Adipocyte (in vitro differentiated cells): ENCODE results near the gene AUTS2.

Experiments used
- DNase-seq: peaks from one replicate; pipeline ENCODE4 v3.0.0-alpha.2; 2015; ENCODE audit warnings: low read depth
- H3K27me3 ChIP-seq: replicated peaks from 2 replicates; pipeline ENCODE4 v1.7.0; 2013; ENCODE audit warnings: mild to moderate bottlenecking, low read length, moderate library complexity; ENCODE audit not compliant: control insufficient read depth, insufficient read depth
- H3K36me3 ChIP-seq: 2 replicates; pipeline ENCODE4 v1.7.0; 2013; ENCODE audit warnings: low read length, mild to moderate bottlenecking, moderate library complexity; ENCODE audit not compliant: control insufficient read depth, insufficient read depth, severe bottlenecking
- H3K4me1 ChIP-seq: 2 replicates; pipeline ENCODE4 v1.7.0; 2013; ENCODE audit warnings: mild to moderate bottlenecking, low read length, moderate library complexity; ENCODE audit not compliant: control insufficient read depth, insufficient read depth
- H3K4me3 ChIP-seq: 2 replicates; pipeline ENCODE4 v1.7.0; 2013; ENCODE audit warnings: mild to moderate bottlenecking, low read length, moderate library complexity
- H3K9ac ChIP-seq: 2 replicates; pipeline ENCODE4 v1.7.0; 2013; ENCODE audit warnings: mild to moderate bottlenecking, low read length, moderate library complexity
- H3K9me3 ChIP-seq: 2 replicates; pipeline ENCODE4 v1.7.0; 2013; ENCODE audit warnings: mild to moderate bottlenecking, low read length, moderate library complexity; ENCODE audit not compliant: control insufficient read depth

AUTS2 gene

DNA sequence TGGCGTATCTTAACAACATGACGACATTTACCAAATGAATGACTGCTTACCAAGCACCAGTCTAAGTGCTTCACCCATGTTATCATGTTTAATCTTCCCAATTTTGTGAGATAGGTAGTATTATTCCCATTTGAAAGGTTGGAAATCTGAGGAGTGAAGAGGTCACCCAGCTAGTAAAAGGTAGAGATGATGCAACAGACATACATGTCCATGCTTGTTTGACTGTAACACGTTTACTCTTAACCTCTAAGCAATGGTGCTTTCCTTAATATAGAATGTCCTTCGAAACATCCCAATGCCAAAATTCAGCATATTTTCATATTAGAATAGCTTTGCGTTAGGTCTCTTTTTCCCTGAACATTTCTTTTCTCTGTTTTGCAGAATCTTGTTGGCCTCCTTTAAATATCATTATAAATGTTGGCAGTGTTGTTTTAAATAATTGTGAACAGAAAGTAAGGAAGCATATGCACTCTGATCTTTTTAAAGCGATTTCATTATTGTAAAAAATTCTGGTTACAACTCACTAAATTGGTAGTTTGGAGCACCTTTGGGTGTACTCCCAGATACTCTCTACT is 722.8 kb downstream of the AUTS2 start:
- DNase-seq = no peak
- no peaks in the 10 kb centered on the region for H3K9me3 ChIP-seq
- H3K4me1 ChIP-seq = peaks cover 24% of the 10 kb centered on the region
- no peaks in the 10 kb centered on the region for H3K27me3 ChIP-seq
- no peak overlapping the region for H3K9ac ChIP-seq
- H3K4me3 ChIP-seq = no peak overlapping the region
- no peaks in the 10 kb centered on the region for H3K36me3 ChIP-seq

DNA sequence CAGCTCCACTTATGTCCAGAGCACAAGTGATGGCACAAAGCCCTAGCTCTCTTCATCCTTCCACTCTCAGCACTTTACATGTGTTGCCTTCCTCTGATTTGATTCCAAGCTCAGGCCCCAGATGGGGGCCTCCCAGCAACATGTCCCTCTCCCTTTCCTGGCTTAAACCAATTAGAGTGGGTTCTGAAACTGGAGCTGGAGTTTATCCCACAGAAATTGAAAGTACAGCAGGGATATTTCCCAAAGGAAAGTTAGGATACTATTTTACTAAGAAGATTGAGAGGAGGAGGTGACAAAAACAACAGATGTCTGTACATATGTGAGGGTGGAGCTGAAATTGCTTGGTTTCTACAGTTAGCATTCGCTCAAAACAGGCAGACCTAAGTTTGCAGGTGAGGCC is 724.6 kb downstream of the AUTS2 start:
- Histone ChIP-seq H3K4me3 (no peak overlapping the region), H3K9me3 (no peaks in the 10 kb centered on the region), H3K4me1 (peaks cover 18% of the 10 kb centered on the region), H3K9ac (no peak overlapping the region), H3K27me3 (no peaks in the 10 kb centered on the region), H3K36me3 (no peaks in the 10 kb centered on the region)
- no peak for DNase-seq

DNA sequence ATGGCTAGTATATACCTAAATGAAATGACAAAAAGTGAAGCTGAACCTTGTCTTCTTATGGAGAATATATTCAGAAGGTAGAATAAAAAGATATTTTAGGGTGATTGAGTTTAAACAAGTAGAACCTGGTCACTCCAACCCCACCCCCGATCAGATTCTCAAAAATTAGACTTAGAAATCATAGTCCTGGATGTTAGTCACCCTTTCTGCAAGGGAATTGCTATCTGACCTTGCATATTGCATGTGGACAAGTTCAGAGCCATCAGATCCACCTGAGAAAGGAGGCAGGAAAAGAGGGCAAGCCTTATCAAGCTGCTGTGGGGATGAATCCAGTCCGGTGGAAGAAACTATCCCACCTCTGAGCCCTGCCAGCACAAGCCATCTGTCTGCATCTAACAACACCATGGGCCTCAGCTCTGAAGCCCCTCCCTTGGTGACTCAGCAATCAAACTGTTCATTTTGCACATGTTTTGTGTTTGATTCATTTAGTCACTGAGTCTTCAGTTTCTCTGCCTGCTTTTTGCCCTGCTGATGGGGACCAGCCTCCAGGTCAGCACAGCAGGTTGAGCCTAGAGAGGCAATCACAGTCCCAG is 727.3 kb downstream of the AUTS2 start:
- Histone ChIP-seq H3K4me1 (peaks cover 18% of the 10 kb centered on the region), H3K9ac (no peak overlapping the region), H3K4me3 (no peak overlapping the region), H3K27me3 (no peaks in the 10 kb centered on the region), H3K9me3 (no peaks in the 10 kb centered on the region), H3K36me3 (no peaks in the 10 kb centered on the region)
- DNase-seq = peak; percentile 90

DNA sequence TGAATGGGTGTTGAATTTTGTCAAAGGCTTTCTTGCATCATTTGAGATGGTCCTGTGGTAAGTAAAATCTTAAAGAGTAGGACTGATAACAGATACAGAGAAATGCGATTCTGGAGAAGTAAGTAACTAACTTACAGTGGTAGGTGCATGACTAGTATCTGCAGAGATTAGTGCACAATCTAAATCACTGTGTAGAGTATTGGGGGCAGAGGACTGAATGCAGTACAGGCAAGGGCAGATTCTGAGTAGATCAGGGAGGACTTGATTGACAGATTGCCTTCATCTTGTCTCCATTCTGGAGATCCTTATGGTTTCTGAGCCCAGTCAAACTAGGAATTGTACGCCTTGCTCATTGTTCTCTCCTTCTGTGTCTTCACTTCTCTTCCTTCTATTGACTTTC is 736.0 kb downstream of the AUTS2 start:
- no peak overlapping the region for H3K9ac ChIP-seq
- H3K36me3 ChIP-seq = no peaks in the 10 kb centered on the region
- DNase-seq = no peak
- no peaks in the 10 kb centered on the region for H3K27me3 ChIP-seq
- H3K4me3 ChIP-seq = no peak overlapping the region
- no peaks in the 10 kb centered on the region for H3K9me3 ChIP-seq
- no peaks in the 10 kb centered on the region for H3K4me1 ChIP-seq

DNA sequence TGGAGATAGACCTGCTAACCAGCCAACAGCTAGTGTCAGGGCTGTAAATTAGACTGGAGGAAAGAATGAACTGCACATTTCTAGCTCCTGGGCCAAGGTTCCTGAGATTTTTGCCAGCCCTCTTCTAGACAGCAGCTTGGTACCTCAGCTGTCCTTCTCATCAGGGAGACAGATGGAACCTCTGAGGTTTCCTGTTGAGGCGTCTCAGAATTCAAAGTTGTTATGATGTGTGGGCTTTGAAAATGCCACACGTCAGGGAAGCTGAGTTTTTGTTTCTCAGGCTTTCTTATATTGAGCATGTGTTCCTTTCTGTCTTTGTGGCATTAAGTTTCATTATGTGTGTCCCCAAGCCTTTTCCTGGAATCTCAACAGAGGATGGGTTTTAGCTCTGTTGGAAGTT is 736.6 kb downstream of the AUTS2 start:
- DNase-seq = no peak
- Histone ChIP-seq H3K9me3 (no peaks in the 10 kb centered on the region), H3K4me3 (no peak overlapping the region), H3K4me1 (no peaks in the 10 kb centered on the region), H3K9ac (no peak overlapping the region), H3K27me3 (no peaks in the 10 kb centered on the region), H3K36me3 (no peaks in the 10 kb centered on the region)

DNA sequence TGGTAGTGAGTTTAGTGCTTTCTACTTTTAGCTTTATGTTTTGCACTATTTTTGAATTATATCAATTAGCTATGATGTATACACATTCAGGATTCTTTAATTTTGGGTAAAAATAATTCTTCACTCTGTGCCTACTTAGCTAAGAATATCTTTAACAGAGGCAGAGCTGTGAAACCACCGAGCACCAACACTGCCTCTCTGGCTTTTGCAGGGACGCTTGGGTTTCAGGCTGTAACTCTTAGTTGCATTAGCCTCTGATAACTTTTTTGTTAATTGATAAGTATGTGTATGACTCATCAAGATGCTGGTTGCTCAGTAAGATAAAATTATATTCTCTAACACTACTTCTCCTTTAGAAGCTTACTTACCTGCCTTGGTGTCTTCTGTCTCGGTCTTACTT is 738.3 kb downstream of the AUTS2 start:
- Histone ChIP-seq H3K4me3 (no peak overlapping the region), H3K9ac (no peak overlapping the region), H3K9me3 (no peaks in the 10 kb centered on the region), H3K27me3 (no peaks in the 10 kb centered on the region), H3K36me3 (no peaks in the 10 kb centered on the region), H3K4me1 (no peaks in the 10 kb centered on the region)
- no peak for DNase-seq

DNA sequence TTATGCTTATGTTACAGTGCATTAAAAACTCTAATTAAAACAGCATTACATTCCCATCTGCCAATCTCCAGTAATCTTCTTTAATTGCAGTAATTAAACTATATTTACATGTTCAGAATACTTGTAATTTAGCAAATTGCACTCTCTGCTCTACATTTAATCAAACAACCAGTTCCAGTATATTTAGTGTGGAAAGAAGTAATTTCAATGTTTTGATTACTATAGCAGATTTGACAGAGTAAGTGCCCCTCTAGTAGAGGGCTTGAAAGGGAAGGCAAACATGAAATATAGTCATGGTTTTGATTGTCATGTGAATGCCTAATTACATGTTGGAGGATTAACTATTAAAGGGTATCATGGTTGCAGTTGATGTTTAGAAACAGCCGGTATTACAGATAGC is 739.7 kb downstream of the AUTS2 start:
- no peaks in the 10 kb centered on the region for H3K4me1 ChIP-seq

DNA sequence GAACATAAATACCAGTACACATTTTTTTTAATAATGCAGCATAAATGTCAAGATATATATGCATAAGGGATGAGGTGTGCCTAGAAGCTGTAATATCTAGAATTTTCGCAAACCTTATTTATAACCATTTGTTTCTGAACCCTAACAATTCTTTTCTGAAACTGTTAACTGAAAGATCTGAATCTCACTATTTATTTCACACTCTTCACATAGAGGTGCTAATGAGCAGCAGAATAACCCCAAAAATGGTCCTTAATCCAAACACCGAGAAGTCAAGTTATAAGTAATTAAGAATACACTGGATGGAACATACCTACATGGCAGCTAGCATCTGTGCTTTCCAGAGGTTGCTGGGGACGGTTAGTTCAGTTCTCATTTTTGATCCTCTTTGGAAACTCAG is 742.0 kb downstream of the AUTS2 start:
- Histone ChIP-seq H3K9ac (no peak overlapping the region), H3K4me1 (no peaks in the 10 kb centered on the region), H3K36me3 (no peaks in the 10 kb centered on the region), H3K9me3 (no peaks in the 10 kb centered on the region), H3K27me3 (no peaks in the 10 kb centered on the region), H3K4me3 (no peak overlapping the region)
- DNase-seq = no peak

More for the DNA sequence above, 739.7 kb downstream of the AUTS2 start:
- Histone ChIP-seq H3K27me3 (no peaks in the 10 kb centered on the region), H3K36me3 (no peaks in the 10 kb centered on the region), H3K4me3 (no peak overlapping the region), H3K9ac (no peak overlapping the region), H3K9me3 (no peaks in the 10 kb centered on the region)
- no peak for DNase-seq

DNA sequence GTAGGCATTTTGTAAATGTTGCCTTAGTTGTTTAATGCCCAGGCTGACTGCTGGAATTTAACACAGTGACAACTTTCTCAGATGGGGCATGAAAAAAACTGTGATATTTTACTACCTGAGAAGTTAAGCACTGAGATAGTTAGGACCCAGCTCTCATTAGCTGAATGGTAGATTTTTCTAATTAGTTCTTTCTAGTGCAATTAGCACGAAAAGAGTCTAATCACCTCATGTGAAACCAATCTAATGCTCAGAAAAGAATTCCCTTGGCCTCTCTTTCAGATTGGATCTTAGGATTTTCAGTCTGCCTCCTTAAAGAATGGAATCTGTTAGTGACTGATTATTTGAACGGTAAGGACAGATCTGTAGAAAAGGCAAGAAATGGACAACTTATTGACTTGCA is 743.2 kb downstream of the AUTS2 start:
- no peaks in the 10 kb centered on the region for H3K27me3 ChIP-seq
- H3K9ac ChIP-seq = no peak overlapping the region
- no peaks in the 10 kb centered on the region for H3K36me3 ChIP-seq
- no peak for DNase-seq
- H3K4me1 ChIP-seq = no peaks in the 10 kb centered on the region
- no peak overlapping the region for H3K4me3 ChIP-seq
- no peaks in the 10 kb centered on the region for H3K9me3 ChIP-seq

DNA sequence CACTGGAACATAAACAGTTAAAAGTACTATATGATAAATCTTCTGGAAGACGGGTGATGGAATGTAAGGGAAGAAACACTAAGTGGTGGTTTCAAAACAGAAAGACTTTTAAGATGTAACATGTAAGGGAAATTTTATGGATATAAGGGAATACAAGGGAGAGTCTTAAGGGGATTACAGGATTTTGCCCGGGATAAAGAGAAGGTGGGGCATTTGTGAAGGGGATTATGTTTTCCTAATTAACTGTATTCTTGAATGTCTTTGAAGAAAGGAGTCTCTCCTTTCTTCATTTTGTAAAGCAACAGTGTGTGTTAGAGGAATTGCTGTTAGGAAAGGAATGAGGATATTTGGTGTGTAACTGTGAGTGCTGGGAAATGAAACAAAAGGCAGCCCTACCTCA is 745.2 kb downstream of the AUTS2 start:
- DNase-seq = no peak
- Histone ChIP-seq H3K36me3 (no peaks in the 10 kb centered on the region), H3K27me3 (no peaks in the 10 kb centered on the region), H3K4me1 (no peaks in the 10 kb centered on the region), H3K9ac (no peak overlapping the region), H3K4me3 (no peak overlapping the region), H3K9me3 (no peaks in the 10 kb centered on the region)

DNA sequence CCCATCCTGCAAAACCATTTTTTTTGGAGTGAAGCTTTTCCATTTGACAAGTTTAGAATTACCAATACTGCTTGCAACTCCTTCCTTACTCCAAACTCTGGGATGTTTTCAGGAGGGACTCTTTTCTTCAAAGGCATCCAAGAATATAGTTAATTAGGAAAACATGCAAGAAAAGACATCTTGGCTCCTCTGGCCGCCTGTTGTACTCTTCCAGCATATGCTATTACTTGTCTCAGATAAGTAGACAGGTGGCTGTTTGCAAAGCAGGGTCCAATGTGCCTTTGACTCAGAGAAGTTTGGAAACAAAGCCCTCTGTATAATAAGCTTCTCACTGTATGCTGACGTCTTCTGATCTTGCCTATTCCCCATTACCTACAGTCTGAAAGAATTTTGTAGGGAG is 746.5 kb downstream of the AUTS2 start:
- Histone ChIP-seq H3K4me1 (no peaks in the 10 kb centered on the region), H3K27me3 (no peaks in the 10 kb centered on the region), H3K9ac (no peak overlapping the region), H3K4me3 (no peak overlapping the region), H3K36me3 (no peaks in the 10 kb centered on the region), H3K9me3 (no peaks in the 10 kb centered on the region)
- no peak for DNase-seq

DNA sequence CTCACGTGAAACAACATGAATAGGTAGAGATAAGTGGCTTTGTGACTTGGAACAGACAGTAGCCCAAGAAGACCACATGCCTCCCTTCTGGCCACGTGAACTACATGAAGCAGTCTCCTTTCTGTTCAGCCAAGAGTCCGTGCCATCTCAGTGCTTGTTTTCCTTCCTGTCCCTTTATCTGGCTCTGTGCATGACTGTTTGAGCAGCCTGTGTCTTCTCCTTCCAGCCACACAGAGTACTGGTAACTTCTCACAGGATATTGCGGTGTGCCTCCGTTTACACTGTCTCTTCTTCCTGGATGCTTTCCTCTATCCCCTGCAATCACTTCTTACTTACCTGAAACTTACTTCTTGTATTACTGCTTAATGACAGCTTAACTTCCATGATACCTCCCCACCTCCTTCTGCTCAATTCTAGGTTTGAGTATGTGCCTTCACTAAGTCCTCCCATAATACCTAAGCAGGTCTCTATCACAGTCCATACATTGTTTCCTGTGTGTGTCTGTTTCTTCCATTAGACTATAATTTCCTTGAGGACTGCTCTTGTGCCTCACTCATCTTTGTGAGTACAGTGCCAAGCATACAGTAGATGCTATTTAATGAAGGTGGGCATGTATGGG is 748.7 kb downstream of the AUTS2 start:
- Histone ChIP-seq H3K9ac (no peak overlapping the region), H3K27me3 (no peaks in the 10 kb centered on the region), H3K36me3 (no peaks in the 10 kb centered on the region), H3K9me3 (no peaks in the 10 kb centered on the region), H3K4me1 (no peaks in the 10 kb centered on the region), H3K4me3 (no peak overlapping the region)
- no peak for DNase-seq
